NCI-H1417 (cell line): ENCODE results near the gene SLC16A4.

Experiments used
- DNase-seq, 3 experiments: peaks; one replicate each; lab custom pipeline; 2025; lab: John Stamatoyannopoulos, UW

The SLC16A4 gene

GRCh38 chr1:110326826-110327225, 64.0 kb downstream of the SLC16A4 start:
- DNase-seq, result no peak

GRCh38 chr1:110324667-110325066, 66.2 kb downstream of the SLC16A4 start:
- DNase-seq, result no peak

GRCh38 chr1:110321846-110322245, 69.0 kb downstream of the SLC16A4 start:
- DNase-seq, result peak in 1 of 3 experiments; percentile 10

GRCh38 chr1:110321045-110321444, 69.8 kb downstream of the SLC16A4 start:
- DNase-seq, result no peak

- DNase-seq, result no peak
These were observed 70.7 kb downstream of the SLC16A4 start for GRCh38 chr1:110320168-110320518.

- DNase-seq, result no peak
These were observed 71.3 kb downstream of the SLC16A4 start for GRCh38 chr1:110319332-110320167.

- DNase-seq, result no peak
These were observed 72.8 kb downstream of the SLC16A4 start for GRCh38 chr1:110318046-110318445.

- DNase-seq, result no peak
These were observed 74.1 kb downstream of the SLC16A4 start for GRCh38 chr1:110316735-110317134.
